GM19468 (cell line): Measurements from ENCODE around the gene EXT2.

Experiments used
- ATAC-seq: cut with Tn5 transposase; IDR thresholded peaks from one replicate; pipeline ENCODE4 v1.9.1; 2021; ENCODE audit warnings: mild to moderate bottlenecking, moderate library complexity, moderate number of reproducible peaks; ENCODE audit not compliant: unreplicated experiment; ENCODE audit errors: extremely low read depth

Gene EXT2

GRCh38 chr11:44159848-44160721 lies 64.6 kb downstream of the EXT2 start:
- no peak for ATAC-seq

GRCh38 chr11:44162004-44162403 lies 66.5 kb downstream of the EXT2 start:
- no peak for ATAC-seq

- no peak for ATAC-seq
Measured at GRCh38 chr11:44162662-44163061, 67.2 kb downstream of the EXT2 start.

- no peak for ATAC-seq
Measured at GRCh38 chr11:44165432-44165831, 70.0 kb downstream of the EXT2 start.

- no peak for ATAC-seq
Measured at GRCh38 chr11:44167046-44167445, 71.6 kb downstream of the EXT2 start.

GRCh38 chr11:44171518-44171917 lies 76.0 kb downstream of the EXT2 start:
- no peak for ATAC-seq

- no peak for ATAC-seq
Measured at GRCh38 chr11:44172966-44173365, 77.5 kb downstream of the EXT2 start.

DNA sequence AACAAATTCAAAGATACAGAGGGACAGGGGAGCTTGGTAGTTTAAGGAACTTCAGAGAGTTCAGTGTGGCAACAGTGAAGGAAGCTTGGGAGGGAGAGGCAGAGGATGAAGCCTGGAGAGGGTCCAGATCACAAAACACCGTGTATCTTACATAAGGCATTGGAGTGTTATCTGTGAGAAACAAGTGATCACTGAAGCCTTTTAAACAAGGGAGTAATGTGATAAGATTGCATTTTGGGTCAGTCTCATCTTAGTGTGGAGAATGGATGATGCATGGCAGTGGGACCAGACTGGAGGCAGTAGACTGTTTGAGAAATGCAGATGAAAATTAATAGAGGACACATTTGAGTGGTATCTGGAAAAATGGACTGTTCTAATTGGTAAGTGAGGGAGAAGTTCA lies 79.4 kb downstream of the EXT2 start:
- no peak for ATAC-seq

GRCh38 chr11:44176546-44177213 lies 81.2 kb downstream of the EXT2 start:
- ATAC-seq: no peak

DNA sequence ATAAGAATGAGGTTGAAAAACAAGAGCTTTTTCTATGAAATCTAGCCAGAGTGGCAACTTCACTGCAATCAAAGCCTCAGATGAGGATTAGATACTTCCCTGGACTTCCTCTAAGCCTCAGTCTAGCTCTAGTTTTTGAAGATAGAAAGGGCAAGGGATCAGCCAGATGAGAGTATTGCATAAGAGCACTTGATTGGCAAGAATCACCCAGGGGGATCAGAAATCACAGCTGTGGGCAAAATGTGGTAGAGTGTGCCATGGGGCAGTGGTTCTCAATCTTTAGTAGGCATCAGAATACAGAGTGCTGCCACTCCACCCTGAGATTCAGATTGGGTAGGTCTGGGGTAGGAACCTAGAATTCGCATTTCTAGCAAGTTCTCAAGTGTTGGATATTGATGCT lies 82.4 kb downstream of the EXT2 start:
- no peak for ATAC-seq

GRCh38 chr11:44178381-44178780 lies 82.9 kb downstream of the EXT2 start:
- ATAC-seq: no peak

- no peak for ATAC-seq
Measured at GRCh38 chr11:44179173-44179572, 83.7 kb downstream of the EXT2 start.

GRCh38 chr11:44180107-44180506 lies 84.6 kb downstream of the EXT2 start:
- no peak for ATAC-seq

GRCh38 chr11:44185522-44185921 lies 90.0 kb downstream of the EXT2 start:
- no peak for ATAC-seq

DNA sequence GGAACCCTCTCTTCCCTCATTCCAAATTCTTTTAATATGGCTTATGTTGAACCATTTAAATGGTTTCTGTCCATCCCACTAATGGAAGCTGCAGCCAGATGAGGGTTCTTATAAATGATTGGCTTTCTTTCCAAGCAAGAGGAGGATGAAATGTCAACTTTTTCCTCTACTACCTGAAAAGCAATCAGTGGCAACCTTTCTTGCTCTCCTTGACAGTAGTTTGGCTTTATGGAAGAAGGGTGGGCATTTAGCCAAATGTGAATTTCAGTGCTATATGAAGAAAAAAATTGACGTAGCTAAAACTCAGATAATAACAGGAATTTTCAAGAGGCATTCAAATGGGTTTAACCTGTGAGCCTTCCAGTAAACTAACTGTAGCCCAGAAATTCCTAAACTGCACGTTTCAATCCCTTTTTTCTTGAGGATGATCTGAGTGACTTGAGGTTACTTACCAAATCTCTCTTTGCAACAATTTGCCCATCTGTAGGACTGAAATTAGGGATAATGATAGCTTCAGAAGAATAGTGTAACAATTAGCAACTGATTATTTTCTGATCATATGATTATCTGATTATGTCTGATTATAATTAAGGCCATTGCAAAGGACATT lies 90.9 kb downstream of the EXT2 start:
- no peak for ATAC-seq

DNA sequence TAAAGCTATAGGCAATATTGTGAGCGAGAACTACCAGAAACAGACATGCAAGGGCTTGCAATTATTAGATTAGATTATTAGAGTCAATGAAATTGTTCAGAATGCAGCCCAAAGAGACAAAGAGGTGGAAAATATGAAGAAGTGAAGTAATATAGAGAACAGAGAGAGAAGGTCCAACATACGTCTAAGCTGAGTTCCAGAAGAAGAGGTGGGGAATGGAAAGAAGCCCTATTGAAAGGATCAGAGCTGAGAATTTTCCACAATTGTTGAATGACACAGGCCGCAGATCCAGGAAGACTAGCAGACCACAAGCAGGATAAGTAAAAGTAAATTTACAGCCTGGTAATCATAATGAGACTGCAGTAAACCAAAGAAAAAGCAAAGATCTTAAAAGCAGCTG lies 93.2 kb downstream of the EXT2 start:
- no peak for ATAC-seq

DNA sequence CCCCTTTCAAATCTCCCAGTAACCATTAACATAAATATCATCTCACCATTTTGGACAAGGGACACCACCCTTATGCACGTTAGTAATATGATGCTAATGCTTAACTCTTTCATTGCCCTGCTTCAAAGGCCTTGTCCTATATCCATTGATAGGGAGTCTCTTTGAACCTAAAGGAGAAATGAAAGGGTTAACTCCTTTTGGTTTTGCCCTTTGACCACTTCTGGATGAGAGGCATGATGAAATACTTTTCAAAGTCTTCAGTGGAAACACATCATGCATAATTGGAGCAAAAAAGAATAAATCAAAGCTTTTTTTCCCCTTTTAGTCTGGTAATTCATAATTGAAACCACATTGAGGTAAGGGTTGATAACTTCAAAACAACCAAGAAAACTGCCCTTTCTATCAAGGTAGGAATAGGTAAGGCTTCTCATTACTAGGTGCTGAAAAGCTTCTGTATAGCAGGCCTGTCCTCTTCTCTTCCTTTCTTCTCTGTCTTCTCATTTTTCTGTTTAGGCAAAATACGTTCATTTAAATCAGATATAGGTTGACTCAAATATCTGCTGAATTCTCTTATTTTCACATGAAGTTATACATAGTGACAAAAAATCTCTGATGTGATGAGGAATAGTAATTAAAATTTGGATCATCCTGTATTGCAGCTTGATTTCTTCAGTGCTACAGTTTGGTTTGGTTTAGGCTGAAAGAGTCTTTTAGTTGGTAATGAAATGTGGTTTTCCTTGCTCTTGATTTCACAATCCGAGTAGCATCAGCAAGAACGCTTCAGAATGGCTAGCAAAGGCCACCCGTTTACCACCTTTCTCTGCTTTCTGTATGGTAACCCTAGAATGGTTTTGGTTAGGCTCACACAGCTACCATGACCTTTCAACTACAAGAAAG lies 94.8 kb downstream of the EXT2 start:
- no peak for ATAC-seq

GRCh38 chr11:44190883-44191230 lies 95.4 kb downstream of the EXT2 start:
- ATAC-seq: no peak

DNA sequence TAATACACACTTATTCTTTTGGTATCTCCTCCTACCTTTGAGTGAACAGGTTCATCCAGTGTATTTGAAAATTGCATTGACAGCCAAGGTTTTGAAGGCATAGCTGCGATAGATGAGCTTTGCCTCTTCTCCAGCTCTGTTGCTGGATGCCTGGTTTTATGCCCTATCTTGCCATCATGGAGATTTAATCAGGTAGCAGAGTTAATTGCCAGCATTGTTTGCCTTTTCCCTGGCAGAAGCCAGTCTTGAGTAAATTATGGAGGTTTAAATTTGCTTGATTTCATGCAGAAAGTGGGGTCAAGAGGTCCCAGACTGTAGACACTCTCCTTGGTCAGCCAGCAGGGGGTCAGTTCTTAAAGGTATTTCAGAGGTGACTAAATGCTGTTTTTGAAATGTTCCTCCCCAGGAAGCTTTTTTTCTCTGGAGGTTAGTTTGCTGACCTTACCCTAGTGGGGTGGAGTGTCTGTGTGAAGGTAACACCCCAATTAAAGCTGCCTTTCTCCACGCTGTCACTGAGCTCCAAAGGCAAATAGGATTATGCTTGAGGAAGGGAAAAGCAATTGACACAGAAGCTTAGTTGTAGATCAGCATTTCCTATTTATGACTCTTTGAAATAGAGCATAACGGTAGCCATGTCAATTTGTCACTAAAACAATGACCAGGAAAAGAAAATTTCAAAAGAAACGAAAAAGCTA lies 96.0 kb downstream of the EXT2 start:
- no peak for ATAC-seq

DNA sequence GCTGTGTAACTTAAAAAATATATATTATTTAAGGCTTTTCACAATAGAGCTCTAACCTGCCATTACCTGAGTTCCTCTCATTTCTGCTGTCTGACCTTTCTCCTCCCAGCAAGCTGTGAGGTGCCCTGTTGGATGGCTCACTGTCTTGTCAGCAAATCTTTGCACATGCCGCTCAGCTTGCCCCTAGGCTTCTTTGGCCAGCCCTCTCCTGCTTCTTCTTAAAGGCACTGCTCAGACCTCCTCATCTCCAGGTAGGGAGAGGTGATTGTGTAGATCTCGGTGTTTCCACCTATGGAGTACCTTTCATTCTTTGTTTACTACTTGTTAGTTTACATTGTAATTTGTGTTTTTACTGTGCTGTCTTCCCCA lies 96.5 kb downstream of the EXT2 start:
- ATAC-seq: no peak
